Upper lobe of left lung (tissue), 6 donors: ENCODE data around the gene SLC25A29. TPM values are rescaled to one million over a fixed set of nuclear protein-coding genes. Genes with fewer than 3 reads are reported as not detected.
A peak's percentile ranks its signal among the peaks of the same experiment; 100 is the strongest.

ENCODE experiments used
- ATAC-seq, 2 donors: fragments of 200-7000 bp; cut with Tn5 transposase; one replicate each; pipeline ENCODE4 v1.9.1; 2022; ENCODE audit warnings: mild to moderate bottlenecking in 2 of 2, moderate library complexity in 2 of 2; ENCODE audit not compliant: low FRiP score in 2 of 2
- DNase-seq, 2 donors: peaks; one replicate each; pipeline ENCODE4 v3.0.0-alpha.2; 2019 to 2020
- H3K27ac ChIP-seq, 4 donors: fragments of 200-600 bp; sonication (generic); one replicate each; pipeline ENCODE4 v1.5.1; 2016 to 2019
- H3K27me3 ChIP-seq, 4 donors: fragments of 200-600 bp; sonication (generic); one replicate each; pipeline ENCODE4 v1.5.1; 2017 to 2019
- H3K36me3 ChIP-seq, 4 donors: fragments of 200-600 bp; sonication (generic); one replicate each; pipeline ENCODE4 v1.5.1; 2016 to 2019
- H3K4me1 ChIP-seq, 4 donors: fragments of 200-600 bp; sonication (generic); one replicate each; pipeline ENCODE4 v1.5.1; 2018 to 2019
- H3K4me3 ChIP-seq, 4 donors: fragments of 200-600 bp; sonication (generic); one replicate each; pipeline ENCODE4 v1.5.1; 2017 to 2019; ENCODE audit warnings: mild to moderate bottlenecking in 2 of 4, moderate library complexity in 1 of 4
- H3K9me3 ChIP-seq, 4 donors: fragments of 200-600 bp; sonication (generic); one replicate each; pipeline ENCODE4 v1.5.1; 2018 to 2019
- EP300 ChIP-seq, 4 donors: sonication (generic); formaldehyde crosslinking; IDR thresholded peaks; one replicate each; pipeline ENCODE4 v1.5.1; 2017; ENCODE audit warnings: antibody characterized with exemption in 4 of 4, control low read depth in 2 of 4
- POLR2A ChIP-seq, 4 donors: fragments of 450-650 bp; IDR thresholded peaks; one replicate each; pipeline ENCODE4 v1.5.1; 2016 to 2017; ENCODE audit warnings: antibody characterized with exemption in 4 of 4, mild to moderate bottlenecking in 2 of 4
- POLR2AphosphoS5 ChIP-seq, 2 donors: sonication (generic); formaldehyde crosslinking; IDR thresholded peaks; one replicate each; pipeline ENCODE4 v1.5.1; 2017; ENCODE audit warnings: antibody characterized with exemption in 2 of 2
- WGBS, 2 donors: methylation state at CpG; one replicate each; pipeline ENCODE4 v1.1.5; 2017 to 2018; 5-methylcytosine and 5-hydroxymethylcytosine counted together
- total RNA-seq, 6 donors: library from RNA; depleted of rRNA in 4 of 6; stranded (reverse); fragments of >200 nt in 4 of 6; gene quantifications; one replicate each; pipeline versions ENCODE4 v1.1.0 to v1.2.1, GENCODE V29; 2016 to 2021
- TF ChIP-seq, protein P1 (sequence below), 6 experiments: fragments of 450-650 bp in 4 of 6; fragments of 200-600 bp in 2 of 6; sonication (generic) in 2 of 6; IDR thresholded peaks; one replicate each; pipeline ENCODE4 v1.5.1; 2016 to 2019; ENCODE audit warnings: antibody characterized with exemption in 6 of 6
- donor health status: DM: no; HTN: no; CAD: no; lungs with moderate emphysema.
- donor health status: DM: no; HTN: yes; CAD: no; lungs with severe emphysema.

SLC25A29 gene
- total RNA-seq, 6 donors from 2014 or later: 81.5 to 275 (median 96.6) TPM

DNA sequence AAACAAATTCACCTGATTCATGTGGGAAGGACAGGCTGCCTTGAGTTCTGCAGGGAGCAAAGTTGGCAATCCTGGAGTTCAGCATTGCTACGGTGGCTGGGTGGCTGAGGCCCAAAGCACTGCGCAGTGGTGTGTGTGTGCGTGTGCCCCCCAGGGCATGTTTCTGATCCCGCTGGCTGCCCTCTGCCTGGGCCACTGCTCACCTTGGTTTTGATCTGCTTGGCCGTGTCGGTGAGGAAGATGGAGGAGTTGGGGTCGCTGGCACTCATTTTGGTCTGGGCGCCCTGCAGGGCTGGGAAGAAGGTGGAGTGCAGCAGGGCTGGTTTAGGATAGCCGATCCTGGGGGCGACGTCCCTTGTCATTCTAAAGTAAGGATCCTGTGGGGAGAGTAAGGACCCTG, 36.0 kb upstream of the SLC25A29 start:
- Histone ChIP-seq H3K9me3 (no peaks in the 10 kb centered on the region), H3K27ac (peak overlapping the region; percentile 72 to 82 (median 79)), H3K36me3 (peaks cover 3 to 80% (median 54%) of the 10 kb centered on the region in 4 donors), H3K27me3 (no peaks in the 10 kb centered on the region), H3K4me1 (peaks cover 20 to 31% (median 24%) of the 10 kb centered on the region in 4 donors), H3K4me3 (no peak overlapping the region)
- DNase-seq (peak in 1 of 2 donors; percentile 8), ATAC-seq (no peak)
- TF ChIP-seq EP300 (IDR thresholded peaks at IDR 0.05) (no peak), POLR2AphosphoS5 (IDR thresholded peaks at IDR 0.05) (no peak), POLR2A (IDR thresholded peaks at IDR 0.05) (no peak)
- TF ChIP-seq, protein P1, sequence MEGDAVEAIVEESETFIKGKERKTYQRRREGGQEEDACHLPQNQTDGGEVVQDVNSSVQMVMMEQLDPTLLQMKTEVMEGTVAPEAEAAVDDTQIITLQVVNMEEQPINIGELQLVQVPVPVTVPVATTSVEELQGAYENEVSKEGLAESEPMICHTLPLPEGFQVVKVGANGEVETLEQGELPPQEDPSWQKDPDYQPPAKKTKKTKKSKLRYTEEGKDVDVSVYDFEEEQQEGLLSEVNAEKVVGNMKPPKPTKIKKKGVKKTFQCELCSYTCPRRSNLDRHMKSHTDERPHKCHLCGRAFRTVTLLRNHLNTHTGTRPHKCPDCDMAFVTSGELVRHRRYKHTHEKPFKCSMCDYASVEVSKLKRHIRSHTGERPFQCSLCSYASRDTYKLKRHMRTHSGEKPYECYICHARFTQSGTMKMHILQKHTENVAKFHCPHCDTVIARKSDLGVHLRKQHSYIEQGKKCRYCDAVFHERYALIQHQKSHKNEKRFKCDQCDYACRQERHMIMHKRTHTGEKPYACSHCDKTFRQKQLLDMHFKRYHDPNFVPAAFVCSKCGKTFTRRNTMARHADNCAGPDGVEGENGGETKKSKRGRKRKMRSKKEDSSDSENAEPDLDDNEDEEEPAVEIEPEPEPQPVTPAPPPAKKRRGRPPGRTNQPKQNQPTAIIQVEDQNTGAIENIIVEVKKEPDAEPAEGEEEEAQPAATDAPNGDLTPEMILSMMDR (IDR thresholded peaks at IDR 0.05): no peak
- 94 to 95% methylated on average over 11 of the region's 11 CpGs for WGBS, 2 donors

DNA sequence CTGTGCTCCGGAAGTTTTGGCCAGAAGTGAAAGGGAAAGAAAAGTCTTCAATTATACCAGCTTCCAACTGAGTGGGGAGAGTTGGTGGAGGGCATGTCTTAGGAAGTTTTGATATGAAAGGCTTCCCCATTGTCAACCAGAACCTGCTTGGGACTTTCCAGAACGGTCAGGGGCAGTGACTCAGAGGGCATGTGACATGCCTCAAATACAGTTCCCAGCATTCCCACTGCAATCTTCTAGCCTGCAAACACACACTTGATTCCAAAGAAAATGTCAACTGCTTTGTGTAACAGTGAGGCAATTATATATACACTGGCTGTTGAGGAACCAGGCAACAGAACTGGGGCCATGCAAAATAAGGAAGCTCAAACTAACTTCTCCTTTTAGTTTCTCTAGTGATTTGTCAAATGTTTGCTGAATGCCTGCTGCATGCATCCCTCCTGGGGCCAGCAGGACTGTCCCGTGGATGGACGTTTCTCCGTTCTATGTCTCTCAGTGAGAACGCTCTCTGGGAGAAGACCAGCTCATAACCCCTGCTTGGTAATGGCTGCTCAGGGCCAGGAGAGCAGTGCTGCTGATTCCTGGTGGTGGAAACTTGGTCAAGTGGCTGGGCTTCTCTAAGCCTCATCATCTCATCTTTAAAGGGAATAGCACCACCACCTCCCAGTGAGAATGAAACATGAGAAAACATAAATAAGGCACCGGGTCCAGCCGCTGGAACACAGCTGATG, 35.2 kb upstream of the SLC25A29 start:
- H3K27ac ChIP-seq: peak overlapping the region; percentile 72 to 82 (median 79)
- WGBS, 2 donors: 43 to 47% methylated on average over 8 of the region's 8 CpGs
- peak in 1 of 4 donors; percentile 26 for TF ChIP-seq POLR2A (IDR thresholded peaks at IDR 0.05)
- TF ChIP-seq EP300 (IDR thresholded peaks at IDR 0.05): peak in 2 of 4 donors; percentile 44 to 91
- TF ChIP-seq, protein P1 (IDR thresholded peaks at IDR 0.05): no peak
- TF ChIP-seq POLR2AphosphoS5 (IDR thresholded peaks at IDR 0.05): peak; percentile 73 to 76
- H3K36me3 ChIP-seq: peaks cover 7 to 80% (median 54%) of the 10 kb centered on the region in 4 donors
- no peaks in the 10 kb centered on the region for H3K9me3 ChIP-seq
- peak in 1 of 2 donors; percentile 77 for DNase-seq
- peak; percentile 85 to 89 for ATAC-seq
- no peaks in the 10 kb centered on the region for H3K27me3 ChIP-seq
- H3K4me1 ChIP-seq: peaks cover 20 to 31% (median 24%) of the 10 kb centered on the region in 4 donors
- H3K4me3 ChIP-seq: no peak overlapping the region

DNA sequence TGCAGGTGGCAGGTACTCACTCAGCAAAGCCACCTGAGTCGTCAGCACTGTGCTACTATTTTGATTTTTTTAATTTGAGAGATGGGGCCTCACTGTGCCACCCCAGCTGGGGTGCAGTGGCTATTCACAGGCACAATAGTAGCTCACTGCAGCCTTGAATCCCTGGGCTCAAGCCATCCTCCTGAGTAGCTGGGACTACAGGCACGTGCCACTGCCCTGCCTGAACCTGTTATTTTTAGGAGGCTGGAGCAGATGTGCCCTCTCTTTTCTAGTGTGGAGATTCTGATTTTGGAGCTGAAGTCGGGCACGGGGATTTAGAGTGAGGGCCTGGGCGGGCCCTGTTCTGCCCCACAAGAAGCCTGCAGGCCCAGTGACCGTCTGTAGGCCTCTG, 34.2 kb upstream of the SLC25A29 start:
- peak in 1 of 2 donors; percentile 1 for DNase-seq
- TF ChIP-seq, protein P1 (IDR thresholded peaks at IDR 0.05): no peak
- TF ChIP-seq EP300 (IDR thresholded peaks at IDR 0.05): no peak
- no peak for TF ChIP-seq POLR2AphosphoS5 (IDR thresholded peaks at IDR 0.05)
- TF ChIP-seq POLR2A (IDR thresholded peaks at IDR 0.05): no peak
- no peak for ATAC-seq
- 71 to 81% methylated on average over 5 to 6 of the region's 6 CpGs for WGBS, 2 donors
- Histone ChIP-seq H3K4me3 (no peak overlapping the region), H3K27ac (peak overlapping the region; percentile 72 to 82 (median 79)), H3K36me3 (peaks cover 7 to 80% (median 53%) of the 10 kb centered on the region in 4 donors), H3K9me3 (no peaks in the 10 kb centered on the region), H3K4me1 (peaks cover 20 to 31% (median 24%) of the 10 kb centered on the region in 4 donors), H3K27me3 (no peaks in the 10 kb centered on the region)

DNA sequence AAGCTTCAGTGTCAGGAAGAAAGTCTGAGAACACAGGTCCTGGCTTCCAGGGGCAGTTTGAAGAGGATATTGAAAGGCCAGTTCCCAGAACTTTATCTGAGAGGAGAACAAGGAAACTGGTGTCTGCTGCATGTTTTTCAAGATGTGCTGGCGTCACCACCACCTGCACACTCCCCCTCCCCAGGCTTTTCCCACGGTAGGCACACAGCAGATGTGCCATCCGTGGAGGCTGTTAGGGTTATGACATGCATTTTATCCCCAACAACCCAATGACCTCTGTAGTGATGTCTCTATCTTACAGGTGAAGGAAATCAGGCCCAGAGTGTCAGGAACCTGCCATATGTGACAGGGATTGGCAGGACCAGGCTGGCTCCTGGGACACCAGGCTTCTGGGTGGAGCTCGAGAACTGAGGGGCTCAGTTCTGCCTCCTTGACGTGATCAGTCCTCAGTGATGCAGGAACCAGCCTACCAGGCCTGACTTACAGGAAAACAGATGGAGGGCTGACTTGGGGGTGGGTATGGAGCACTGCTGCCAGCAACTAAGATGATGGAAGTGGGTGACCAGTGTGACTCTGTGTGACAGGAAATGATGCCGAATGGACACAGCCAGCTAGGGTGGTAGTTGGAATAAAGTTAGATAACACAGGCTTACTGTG, 33.6 kb upstream of the SLC25A29 start:
- ATAC-seq: no peak
- Histone ChIP-seq H3K9me3 (no peaks in the 10 kb centered on the region), H3K4me3 (no peak overlapping the region), H3K27ac (peak overlapping the region in 3 of 4 donors; percentile 77 to 82 (median 81)), H3K27me3 (no peaks in the 10 kb centered on the region), H3K4me1 (peaks cover 20 to 31% (median 24%) of the 10 kb centered on the region in 4 donors), H3K36me3 (peaks cover 7 to 84% (median 58%) of the 10 kb centered on the region in 4 donors)
- WGBS, 2 donors: 78 to 84% methylated on average over 5 to 6 of the region's 6 CpGs
- peak in 1 of 2 donors; percentile 19 for DNase-seq
- TF ChIP-seq POLR2A (IDR thresholded peaks at IDR 0.05) (no peak), POLR2AphosphoS5 (IDR thresholded peaks at IDR 0.05) (no peak), EP300 (IDR thresholded peaks at IDR 0.05) (no peak)
- TF ChIP-seq, protein P1 (IDR thresholded peaks at IDR 0.05): no peak
